Amniotic stem cell (primary cell): Measurements from ENCODE around the gene QPRT.
"Not testable (repeated sequence)": the region's sequence is repeated elsewhere in the genome, so short reads cannot be mapped to it uniquely, and the experiment has no call there.

ENCODE experiments used
- DNase-seq: peaks from one replicate; lab custom pipeline; 2025; lab: John Stamatoyannopoulos, UW

The QPRT gene

GRCh38 chr16:29678691-29679267 lies at the start of gene QPRT:
TSS of gene QPRT (plus strand) at chr16:29679180. CDS start at chr16:29679198, 18 bp downstream.
- no peak for DNase-seq

GRCh38 chr16:29629318-29629717 lies 49.7 kb upstream of the QPRT start:
- not testable (repeated sequence) for DNase-seq

- not testable (repeated sequence) for DNase-seq
Observed at GRCh38 chr16:29631658-29632057, 47.3 kb upstream of the QPRT start.

- not testable (repeated sequence) for DNase-seq
Observed at GRCh38 chr16:29635902-29636301, 43.1 kb upstream of the QPRT start.

GRCh38 chr16:29636368-29636767 lies 42.6 kb upstream of the QPRT start:
- DNase-seq = not testable (repeated sequence)

GRCh38 chr16:29638751-29639150 lies 40.2 kb upstream of the QPRT start:
- DNase-seq = not testable (repeated sequence)

GRCh38 chr16:29641561-29641960 lies 37.4 kb upstream of the QPRT start:
- DNase-seq = no peak

GRCh38 chr16:29643596-29643995 lies 35.4 kb upstream of the QPRT start:
- DNase-seq = no peak

GRCh38 chr16:29644338-29644857 lies 34.6 kb upstream of the QPRT start:
- no peak for DNase-seq

GRCh38 chr16:29644973-29645693 lies 33.8 kb upstream of the QPRT start:
- no peak for DNase-seq

- DNase-seq = no peak
Observed at GRCh38 chr16:29645694-29646187, 33.2 kb upstream of the QPRT start.

- no peak for DNase-seq
Observed at GRCh38 chr16:29646947-29647346, 32.0 kb upstream of the QPRT start.

- no peak for DNase-seq
Observed at GRCh38 chr16:29649588-29650494, 29.1 kb upstream of the QPRT start.

- no peak for DNase-seq
Observed at GRCh38 chr16:29650771-29651170, 28.2 kb upstream of the QPRT start.

- DNase-seq = no peak
Observed at GRCh38 chr16:29651774-29652349, 27.1 kb upstream of the QPRT start.

- no peak for DNase-seq
Observed at GRCh38 chr16:29653471-29653870, 25.5 kb upstream of the QPRT start.

GRCh38 chr16:29653890-29654289 lies 25.1 kb upstream of the QPRT start:
- DNase-seq = not testable (repeated sequence)

- DNase-seq = no peak
Observed at GRCh38 chr16:29656688-29657523, 22.1 kb upstream of the QPRT start.

- DNase-seq = no peak
Observed at GRCh38 chr16:29658705-29659104, 20.3 kb upstream of the QPRT start.

- no peak for DNase-seq
Observed at GRCh38 chr16:29662000-29662728, 16.8 kb upstream of the QPRT start.

GRCh38 chr16:29662729-29663015 lies 16.3 kb upstream of the QPRT start:
- DNase-seq = no peak
